ENCODE data around the gene LRFN2.

Gene LRFN2

GRCh38 chr6:40471243-40471642 is 115.9 kb downstream of the LRFN2 start:
- no peak for DNase-seq

DNA sequence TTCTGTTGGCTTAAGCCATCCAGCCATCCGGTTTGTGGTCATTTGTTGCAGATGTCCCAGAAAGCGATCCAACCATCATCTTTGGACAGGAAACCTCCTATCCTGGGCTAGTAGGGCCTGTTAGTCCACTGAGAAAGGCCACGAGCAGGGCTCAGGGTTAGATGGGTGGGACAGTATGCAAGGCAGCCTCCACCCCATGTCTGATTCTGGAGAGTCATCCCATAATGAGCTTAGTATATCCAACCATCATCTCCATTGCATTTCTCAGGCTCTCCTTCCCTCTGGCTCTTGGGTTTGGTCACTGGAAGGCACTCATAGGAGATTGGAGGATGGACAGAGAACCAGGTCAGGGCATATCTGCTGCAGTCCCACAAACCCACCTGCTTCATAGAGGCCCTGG is 117.8 kb downstream of the LRFN2 start:
- no peak for DNase-seq

DNA sequence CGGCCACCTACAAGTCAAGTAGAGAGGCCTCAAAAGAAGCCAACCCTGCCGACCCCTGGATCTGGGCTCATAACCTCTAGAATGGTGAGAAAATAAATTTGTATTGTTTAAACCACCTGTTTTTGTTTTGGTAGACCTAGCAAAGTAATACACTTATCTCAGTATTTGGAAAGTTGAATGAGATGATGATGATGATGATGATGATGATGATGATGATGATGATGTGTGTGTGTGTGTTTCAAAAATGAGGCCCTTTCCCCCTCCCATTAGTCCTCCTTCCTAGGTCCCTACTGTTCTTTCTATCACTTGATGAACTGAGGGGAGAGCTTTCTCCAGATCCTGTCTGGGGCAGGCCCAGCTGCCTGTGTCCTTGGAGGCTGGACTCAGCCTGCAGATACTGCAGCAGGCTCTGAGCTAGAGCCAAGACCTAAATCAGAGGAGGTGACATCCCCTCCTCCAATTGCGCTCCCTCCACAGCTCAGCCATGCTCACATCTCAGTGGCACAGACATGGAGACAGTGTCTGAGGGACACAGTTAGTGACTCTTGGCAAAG is 120.1 kb downstream of the LRFN2 start:
- DNase-seq: no peak

GRCh38 chr6:40461643-40462042 is 125.5 kb downstream of the LRFN2 start:
- DNase-seq: no peak

DNA sequence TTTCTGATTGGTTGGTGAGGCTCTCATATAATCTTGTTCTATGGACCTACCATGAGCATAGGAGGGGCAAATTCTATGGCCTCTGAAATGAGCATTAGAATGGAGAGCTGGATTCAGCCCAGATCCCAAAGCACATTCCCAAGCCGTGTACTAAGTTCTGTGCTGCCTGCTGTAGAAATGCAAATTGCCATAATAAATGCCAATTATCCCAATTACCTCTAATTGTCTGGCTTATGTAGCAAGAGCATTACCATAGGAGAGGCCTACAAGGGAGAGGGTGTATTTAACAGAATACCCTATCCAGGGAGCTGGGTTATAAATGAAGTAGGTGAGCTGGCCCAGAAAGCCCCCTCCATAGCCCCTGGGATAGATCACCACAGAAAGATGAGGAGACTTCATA is 126.8 kb downstream of the LRFN2 start:
- no peak for DNase-seq

GRCh38 chr6:40457261-40457660 is 129.9 kb downstream of the LRFN2 start:
- DNase-seq: no peak

- DNase-seq: no peak
Measured at GRCh38 chr6:40456390-40457013, 130.7 kb downstream of the LRFN2 start.

GRCh38 chr6:40455686-40456389 is 131.3 kb downstream of the LRFN2 start:
- DNase-seq: no peak

DNA sequence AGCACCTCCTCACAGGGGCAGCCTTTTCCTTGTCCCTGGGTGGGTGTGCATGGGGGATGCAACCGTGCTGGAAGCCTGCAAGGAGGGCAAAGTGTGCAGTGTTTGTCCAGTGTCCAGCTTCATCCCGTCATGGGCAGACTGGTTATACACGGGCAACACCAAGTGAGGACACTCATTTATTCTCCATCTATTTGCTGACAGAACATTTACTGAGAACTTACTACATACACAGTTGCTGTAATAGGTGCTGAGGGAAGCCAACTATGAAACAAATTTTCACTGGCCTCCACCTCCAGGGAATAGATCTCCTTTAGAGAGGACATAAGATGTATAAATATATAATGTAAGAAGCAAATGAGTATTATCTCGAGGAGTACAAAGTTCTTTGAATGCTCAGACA is 136.7 kb downstream of the LRFN2 start:
- DNase-seq: no peak

GRCh38 chr6:40444811-40445210 is 142.4 kb downstream of the LRFN2 start:
- DNase-seq: no peak

GRCh38 chr6:40444312-40444711 is 142.9 kb downstream of the LRFN2 start:
- no peak for DNase-seq

GRCh38 chr6:40443842-40444241 is 143.3 kb downstream of the LRFN2 start:
- DNase-seq: no peak

GRCh38 chr6:40442591-40442990 is 144.6 kb downstream of the LRFN2 start:
- no peak for DNase-seq

- DNase-seq: no peak
Measured at GRCh38 chr6:40441150-40441549, 146.0 kb downstream of the LRFN2 start.

DNA sequence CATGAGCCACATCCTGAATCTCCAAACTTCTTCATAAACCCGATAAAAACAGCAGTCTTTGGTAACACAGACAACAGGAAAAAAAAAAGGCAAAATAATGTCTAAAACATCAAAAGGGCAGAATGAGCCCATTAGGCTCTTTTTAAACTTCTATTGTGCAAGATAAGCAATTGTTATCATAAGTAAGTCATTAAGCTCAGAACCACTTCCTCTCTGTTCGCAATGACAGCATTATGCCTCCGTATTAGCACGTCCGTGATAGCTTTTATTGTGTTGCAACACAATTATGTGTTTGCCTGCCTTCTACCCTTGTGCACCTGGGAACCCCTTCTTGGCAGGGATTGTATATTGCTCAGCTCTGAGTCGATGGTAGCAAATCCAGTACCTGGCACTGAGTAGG is 147.1 kb downstream of the LRFN2 start:
- no peak for DNase-seq

DNA sequence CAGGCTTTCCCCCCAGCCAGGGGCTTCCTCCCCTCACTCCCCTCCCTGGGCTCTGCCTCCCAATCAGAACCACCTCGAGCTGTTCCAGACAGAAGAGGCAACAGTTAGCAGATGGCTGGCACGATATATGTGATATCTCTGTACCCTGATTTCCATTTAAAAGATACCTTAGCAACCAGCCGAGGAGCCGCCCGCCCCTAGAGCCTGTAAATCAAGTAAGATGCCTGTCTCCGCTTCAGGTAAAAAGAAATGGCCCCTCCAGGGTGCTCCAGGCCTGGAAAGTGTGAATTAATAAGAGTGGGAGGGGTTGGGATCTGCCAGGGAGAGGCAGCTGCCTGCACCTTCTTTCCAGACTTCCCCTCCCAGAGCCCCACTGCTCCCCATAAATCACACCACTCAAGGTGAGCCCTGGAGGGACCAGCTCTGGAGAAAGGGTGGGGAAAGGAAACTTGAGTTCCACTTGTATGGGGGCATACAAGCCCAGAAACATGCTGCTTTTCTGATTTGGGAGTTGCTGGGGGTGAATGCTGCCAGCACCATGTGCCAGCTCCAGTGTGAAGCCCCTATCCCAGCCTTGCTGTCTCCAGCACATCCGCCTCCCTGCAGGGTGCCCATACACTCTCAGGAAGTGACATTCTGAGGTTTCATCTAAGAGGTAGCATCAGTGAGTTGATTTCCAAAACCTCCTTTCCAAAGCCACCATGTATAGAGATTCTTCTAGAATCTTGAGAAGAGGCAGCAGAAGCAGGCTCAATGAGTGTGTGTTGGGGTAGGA is 148.0 kb downstream of the LRFN2 start:
- DNase-seq: no peak

GRCh38 chr6:40438246-40438887 is 148.8 kb downstream of the LRFN2 start:
- no peak for DNase-seq

DNA sequence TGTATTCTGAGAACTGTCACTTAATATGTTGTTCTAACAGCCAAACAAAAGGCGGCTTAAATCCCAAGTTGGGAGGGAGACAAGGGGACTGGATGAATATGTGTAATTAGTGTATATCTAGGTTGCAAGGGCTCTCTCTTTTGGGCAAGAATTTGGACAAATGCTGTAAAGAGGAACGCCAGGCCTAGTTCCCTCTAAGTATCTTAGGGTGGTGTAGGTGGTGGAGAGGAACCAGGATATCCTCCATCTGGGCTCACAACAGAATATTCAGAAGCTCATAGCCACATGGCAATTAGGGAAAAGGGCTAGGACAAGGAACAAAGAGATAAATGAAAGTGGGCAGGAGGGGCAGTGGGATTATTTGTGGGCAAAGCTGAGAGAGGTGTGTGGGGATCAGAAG is 149.5 kb downstream of the LRFN2 start:
- DNase-seq: no peak

DNA sequence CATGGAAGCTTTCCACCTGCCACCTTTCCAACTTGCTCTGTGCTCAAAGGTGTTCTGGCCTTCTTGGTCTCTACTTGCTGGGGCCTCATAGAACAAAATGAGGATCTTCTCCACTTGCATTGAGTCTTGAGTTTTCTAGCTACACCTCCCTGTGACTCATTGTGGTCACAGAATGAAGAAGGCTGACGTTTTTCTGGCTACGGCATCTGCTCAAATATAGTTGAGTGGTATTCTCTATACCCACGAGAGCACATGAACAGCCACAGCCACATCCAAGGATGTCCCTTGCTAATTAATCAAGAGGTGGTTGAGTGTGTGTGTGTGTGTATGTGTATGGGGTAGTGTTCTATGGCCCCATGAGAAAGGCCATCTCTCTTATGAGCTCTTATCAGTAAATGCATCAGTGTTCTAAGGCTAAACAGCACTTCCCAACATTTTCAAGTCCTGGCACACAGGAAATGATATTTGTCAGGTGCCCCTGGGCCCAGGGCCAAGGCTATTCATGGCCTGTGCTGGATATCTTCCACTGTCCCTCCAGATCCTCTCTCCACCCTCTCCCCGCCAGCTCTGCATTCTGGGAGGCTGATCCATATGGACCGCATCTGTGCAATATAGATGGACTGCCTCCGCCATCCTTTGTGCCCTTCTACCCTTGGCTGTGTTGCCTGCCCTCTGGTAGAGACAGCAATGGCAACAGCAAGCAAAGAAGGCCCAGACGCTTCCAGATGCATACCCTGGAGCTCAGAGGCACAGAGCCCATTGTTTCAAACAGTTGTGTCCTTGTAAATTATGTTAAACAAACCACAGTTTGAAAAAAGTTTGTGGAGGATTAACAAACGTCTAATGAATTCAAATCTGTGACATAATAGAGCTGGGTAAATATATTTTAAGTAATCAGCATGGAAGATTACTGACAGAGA is 150.2 kb downstream of the LRFN2 start:
- DNase-seq: peak; percentile 79

GRCh38 chr6:40432982-40433381 is 154.2 kb downstream of the LRFN2 start:
- DNase-seq: no peak

GRCh38 chr6:40431706-40432105 is 155.5 kb downstream of the LRFN2 start:
- DNase-seq: no peak

- DNase-seq: no peak
Measured at GRCh38 chr6:40427196-40427595, 160.0 kb downstream of the LRFN2 start.
